ENCODE measurements around the gene CAMKMT. TPM values are rescaled to one million over a fixed set of nuclear protein-coding genes. Genes with fewer than 3 reads are reported as not detected.

CAMKMT gene
- total and polyA plus RNA-seq, 8 donors, result 1.4 to 27.4 (median 6.2) TPM

DNA sequence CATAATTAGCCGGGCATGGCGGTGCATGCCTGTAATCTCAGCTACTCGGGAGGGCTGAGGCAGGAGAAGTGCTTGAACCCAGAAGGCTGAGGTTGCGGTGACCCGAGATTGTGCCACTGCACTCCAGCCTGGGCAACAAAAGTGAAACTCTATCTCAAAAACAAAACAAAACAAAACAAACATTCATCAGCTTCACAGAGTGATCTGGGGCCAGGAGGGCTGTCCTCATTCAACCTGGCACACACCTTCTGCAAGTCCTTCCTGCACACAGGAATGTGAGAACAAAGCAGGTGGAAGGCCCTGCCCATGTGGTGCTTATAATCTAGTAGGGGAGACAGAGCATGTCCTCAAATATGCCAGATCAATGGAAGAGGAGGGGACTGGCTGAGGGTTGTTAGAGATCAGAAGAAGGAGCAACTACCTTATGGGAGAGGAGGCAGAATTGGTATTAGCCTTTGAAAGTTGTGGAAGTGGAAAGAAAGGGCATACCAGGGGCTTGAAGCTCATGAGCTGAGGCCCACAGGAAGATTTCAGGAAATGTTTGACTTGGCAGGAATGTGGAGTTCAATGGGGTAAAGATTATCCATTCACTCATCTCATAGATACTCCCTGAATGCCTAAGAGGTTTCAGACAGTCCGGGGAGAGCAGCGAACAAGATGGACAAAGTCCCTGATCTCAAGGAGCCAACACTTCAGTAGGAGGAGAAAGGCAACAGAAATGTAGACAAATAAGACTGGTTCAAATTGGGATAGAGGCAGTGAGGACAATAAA lies 424.5 kb downstream of the CAMKMT start:
- intact Hi-C loops (cut with DNase I; ENCODE audit: low total_unique reads), result no loop called here
- Histone ChIP-seq H3K4me3 (no peak overlapping the region), H3K9me3 (peaks cover 0 to 7% (median 3%) of the 10 kb centered on the region in 4 donors), H3K27ac (no peak overlapping the region), H3K36me3 (no peaks in the 10 kb centered on the region), H3K4me1 (no peaks in the 10 kb centered on the region), H3K27me3 (peaks cover 0 to 8% (median 4%) of the 10 kb centered on the region in 3 donors)
- no peak for DNase-seq
- 67 to 78% (median 76%) methylated on average over 7 of the region's 7 CpGs for WGBS, 5 donors
- no peak for TF ChIP-seq CTCF (IDR thresholded peaks at IDR 0.05)
- TF ChIP-seq POLR2A (IDR thresholded peaks at IDR 0.05), result no peak
- TF ChIP-seq EP300 (IDR thresholded peaks at IDR 0.05), result no peak
- no peak for TF ChIP-seq POLR2AphosphoS5 (IDR thresholded peaks at IDR 0.05)

DNA sequence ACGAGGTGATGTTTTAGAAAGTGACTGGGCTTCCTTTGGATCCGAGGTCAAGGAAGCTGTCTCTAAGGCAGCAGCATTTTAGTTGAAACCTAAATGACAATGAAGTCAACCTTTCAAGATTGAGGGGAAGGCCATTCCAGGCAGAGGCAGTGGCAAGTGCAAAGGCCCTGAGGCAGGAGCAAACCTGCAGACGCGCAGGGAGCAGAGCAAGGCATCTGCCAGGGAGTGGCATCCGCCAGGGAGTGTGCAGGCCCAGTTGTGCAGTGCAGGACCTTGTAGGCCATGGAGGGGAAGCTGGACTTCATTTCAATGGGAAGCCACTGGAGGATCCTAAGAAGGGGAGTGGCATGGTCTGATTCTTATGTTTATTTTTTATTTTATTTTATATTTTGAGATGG lies 425.1 kb downstream of the CAMKMT start:
- WGBS, 5 donors, result 90 to 96% (median 93%) methylated on average over 5 of the region's 5 CpGs

GRCh38 chr2:44787663-44788062 lies 425.9 kb downstream of the CAMKMT start:
- intact Hi-C loops (cut with DNase I; ENCODE audit: low total_unique reads), result no loop called here
- H3K9me3 ChIP-seq, result no peaks in the 10 kb centered on the region
- H3K27me3 ChIP-seq, result peaks cover 0 to 8% (median 4%) of the 10 kb centered on the region in 3 donors
- DNase-seq, result no peak
- H3K4me3 ChIP-seq, result no peak overlapping the region
- WGBS, 5 donors, result 76 to 93% (median 87%) methylated on average over 6 of the region's 6 CpGs
- H3K4me1 ChIP-seq, result no peaks in the 10 kb centered on the region
- no peaks in the 10 kb centered on the region for H3K36me3 ChIP-seq
- H3K27ac ChIP-seq, result no peak overlapping the region
- TF ChIP-seq POLR2A (IDR thresholded peaks at IDR 0.05) (no peak), EP300 (IDR thresholded peaks at IDR 0.05) (no peak), CTCF (IDR thresholded peaks at IDR 0.05) (no peak), POLR2AphosphoS5 (IDR thresholded peaks at IDR 0.05) (no peak)

More for the DNA sequence above, 425.1 kb downstream of the CAMKMT start:
- peaks cover 0 to 8% (median 4%) of the 10 kb centered on the region in 3 donors for H3K27me3 ChIP-seq
- H3K9me3 ChIP-seq, result peaks cover 0 to 7% (median 2%) of the 10 kb centered on the region in 4 donors
- H3K36me3 ChIP-seq, result no peaks in the 10 kb centered on the region
- H3K4me1 ChIP-seq, result no peaks in the 10 kb centered on the region
- H3K4me3 ChIP-seq, result no peak overlapping the region
- no peak overlapping the region for H3K27ac ChIP-seq
- TF ChIP-seq CTCF (IDR thresholded peaks at IDR 0.05) (no peak), POLR2AphosphoS5 (IDR thresholded peaks at IDR 0.05) (no peak), POLR2A (IDR thresholded peaks at IDR 0.05) (no peak), EP300 (IDR thresholded peaks at IDR 0.05) (no peak)
- intact Hi-C loops (cut with DNase I; ENCODE audit: low total_unique reads), result no loop called here
- DNase-seq, result no peak

DNA sequence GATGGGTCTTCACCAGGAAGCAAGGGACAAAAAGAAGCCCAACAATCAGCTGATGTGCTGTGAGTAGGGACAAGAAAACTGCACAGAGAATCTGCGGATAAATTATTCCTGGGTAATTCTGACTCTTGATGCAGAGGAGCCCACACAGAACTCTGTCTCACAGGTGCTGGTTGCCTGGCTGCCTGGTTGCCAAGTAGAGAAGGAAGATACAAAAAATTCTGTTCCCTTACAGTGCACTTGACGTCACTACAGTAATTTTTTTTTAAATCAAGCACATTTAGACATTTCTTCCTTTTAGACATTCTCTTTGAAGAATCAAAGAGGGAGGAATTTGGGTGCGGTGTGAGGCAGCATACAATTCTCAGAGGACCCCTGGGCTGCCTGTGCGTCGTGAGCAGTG lies 427.7 kb downstream of the CAMKMT start:
- Histone ChIP-seq H3K27ac (no peak overlapping the region), H3K36me3 (no peaks in the 10 kb centered on the region), H3K4me1 (no peaks in the 10 kb centered on the region), H3K27me3 (peaks cover 0 to 8% (median 4%) of the 10 kb centered on the region in 3 donors), H3K4me3 (no peak overlapping the region), H3K9me3 (no peaks in the 10 kb centered on the region)
- intact Hi-C loops (cut with DNase I; ENCODE audit: low total_unique reads), result no loop called here
- TF ChIP-seq POLR2AphosphoS5 (IDR thresholded peaks at IDR 0.05) (no peak), EP300 (IDR thresholded peaks at IDR 0.05) (no peak), CTCF (IDR thresholded peaks at IDR 0.05) (no peak), POLR2A (IDR thresholded peaks at IDR 0.05) (no peak)
- no peak for DNase-seq
- WGBS, 5 donors, result 48 to 62% (median 56%) methylated on average over 5 of the region's 5 CpGs
